Fibroblast of lung (primary cell): ENCODE results near the gene FAM47E. TPM values are rescaled to one million over a fixed set of nuclear protein-coding genes. Genes with fewer than 3 reads are reported as not detected.

Source experiments
- DNase-seq, 2 donors: peaks; one replicate each; pipeline versions ENCODE4 v3.0.0 to v3.0.0-alpha.2; 2010; ENCODE audit warnings: low read depth in 2 of 2
- H2AFZ ChIP-seq: 2 replicates; pipeline ENCODE4 v1.5.1; 2012; ENCODE audit warnings: low read length, control low read depth, inconsistent platforms
- H3K27ac ChIP-seq: 2 replicates; pipeline ENCODE4 v1.5.1; 2011; ENCODE audit warnings: low read length, control low read depth; ENCODE audit not compliant: insufficient read depth
- H3K27me3 ChIP-seq: 2 replicates; pipeline ENCODE4 v1.5.1; 2011; ENCODE audit warnings: mild to moderate bottlenecking, low read length; ENCODE audit not compliant: control insufficient read depth, insufficient read depth
- H3K36me3 ChIP-seq: 2 replicates; pipeline ENCODE4 v1.5.1; 2011; ENCODE audit warnings: low read length; ENCODE audit not compliant: control insufficient read depth, insufficient read depth
- H3K4me1 ChIP-seq: 2 replicates; pipeline ENCODE4 v1.5.1; 2011; ENCODE audit warnings: low read length; ENCODE audit not compliant: control insufficient read depth, insufficient read depth; ENCODE audit errors: extremely low read depth
- H3K4me2 ChIP-seq: 2 replicates; pipeline ENCODE4 v1.5.1; 2011; ENCODE audit warnings: low read length, control low read depth; ENCODE audit not compliant: insufficient read depth; ENCODE audit errors: extremely low read depth
- H3K4me3 ChIP-seq, 4 experiments: fragments of 200-600 bp in 1 of 4; sonication (generic) in 1 of 4; replicated peaks in 1 of 4; 2 replicates each; pipeline ENCODE4 v1.5.1; 2011 to 2016; ENCODE audit warnings: low read length in 4 of 4, low read depth in 3 of 4, mild to moderate bottlenecking in 3 of 4, control low read depth in 2 of 4, inconsistent platforms in 1 of 4, mixed read lengths in 1 of 4; ENCODE audit not compliant: insufficient read depth in 1 of 4; ENCODE audit errors: control extremely low read depth in 1 of 4
- H3K79me2 ChIP-seq: 2 replicates; pipeline ENCODE4 v1.5.1; 2012; ENCODE audit warnings: mild to moderate bottlenecking, low read length, inconsistent platforms; ENCODE audit not compliant: control insufficient read depth, insufficient read depth
- H3K9ac ChIP-seq: 2 replicates; pipeline ENCODE4 v1.5.1; 2011; ENCODE audit warnings: mild to moderate bottlenecking, low read length, control low read depth; ENCODE audit not compliant: insufficient read depth
- H3K9me3 ChIP-seq: 2 replicates; pipeline ENCODE4 v1.5.1; 2012; ENCODE audit warnings: low read depth, low read length; ENCODE audit not compliant: control insufficient read depth, insufficient read depth
- H4K20me1 ChIP-seq: 2 replicates; pipeline ENCODE4 v1.5.1; 2011; ENCODE audit warnings: low read length; ENCODE audit not compliant: control insufficient read depth, insufficient read depth; ENCODE audit errors: extremely low read depth
- EZH2 ChIP-seq: IDR thresholded peaks from 2 replicates; pipeline ENCODE4 v1.5.1; 2012; ENCODE audit warnings: low read length, control low read depth, mild to moderate bottlenecking; ENCODE audit errors: missing control alignments
- polyA plus RNA-seq, 2 donors: library from polyadenylated mRNA; depleted of rRNA in 1 of 2; stranded (reverse) in 1 of 2; unstranded in 1 of 2; fragments of >200 nt; gene quantifications; 2 replicates each; pipeline ENCODE4 v1.2.1, GENCODE V29; 2011 to 2012; ENCODE audit warnings: missing spikeins in 1 of 2
- total RNA-seq: library from RNA; depleted of rRNA; stranded (reverse); fragments of >200 nt; gene quantifications from 2 replicates; pipeline ENCODE4 v1.2.1, GENCODE V29; 2014
- TF ChIP-seq, protein P1 (sequence below), 2 donors: IDR thresholded peaks in 1 of 2; conservative IDR thresholded peaks in 1 of 2; 1 replicate in 1 of 2; 2 replicates in 1 of 2; pipeline ENCODE4 v1.5.1; 2011 to 2012; ENCODE audit warnings: low read length in 2 of 2, control low read depth in 1 of 2, inconsistent platforms in 1 of 2, low read depth in 1 of 2, mild to moderate bottlenecking in 1 of 2

FAM47E gene
- total and polyA plus RNA-seq, 2 donors (not counting 1 experiment from before 2014, with no cell fraction given) = 0.12 to 0.99 TPM

DNA sequence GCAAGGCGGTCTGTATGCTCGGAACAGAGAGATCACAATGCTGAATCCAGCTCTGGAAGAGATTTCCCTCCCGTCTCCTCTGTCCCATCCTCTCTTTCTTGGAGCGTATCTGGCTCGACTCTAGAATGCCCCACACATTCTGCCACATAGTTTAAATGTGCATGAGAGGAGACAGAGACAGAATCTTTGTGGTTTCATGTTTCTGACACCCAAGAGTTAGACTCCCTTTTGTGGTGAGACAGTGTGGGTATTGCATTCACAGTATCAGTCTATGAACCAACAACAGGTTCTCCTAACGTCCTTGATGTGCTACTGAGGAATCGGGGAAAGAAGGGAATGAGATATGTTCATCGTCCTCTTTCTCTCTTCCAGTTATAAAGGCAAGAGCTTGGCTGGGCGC is 25.3 kb downstream of the FAM47E start:
- no peak overlapping the region for H2AFZ ChIP-seq
- H3K27ac ChIP-seq = no peak overlapping the region
- no peaks in the 10 kb centered on the region for H3K79me2 ChIP-seq
- TF ChIP-seq, protein P1, sequence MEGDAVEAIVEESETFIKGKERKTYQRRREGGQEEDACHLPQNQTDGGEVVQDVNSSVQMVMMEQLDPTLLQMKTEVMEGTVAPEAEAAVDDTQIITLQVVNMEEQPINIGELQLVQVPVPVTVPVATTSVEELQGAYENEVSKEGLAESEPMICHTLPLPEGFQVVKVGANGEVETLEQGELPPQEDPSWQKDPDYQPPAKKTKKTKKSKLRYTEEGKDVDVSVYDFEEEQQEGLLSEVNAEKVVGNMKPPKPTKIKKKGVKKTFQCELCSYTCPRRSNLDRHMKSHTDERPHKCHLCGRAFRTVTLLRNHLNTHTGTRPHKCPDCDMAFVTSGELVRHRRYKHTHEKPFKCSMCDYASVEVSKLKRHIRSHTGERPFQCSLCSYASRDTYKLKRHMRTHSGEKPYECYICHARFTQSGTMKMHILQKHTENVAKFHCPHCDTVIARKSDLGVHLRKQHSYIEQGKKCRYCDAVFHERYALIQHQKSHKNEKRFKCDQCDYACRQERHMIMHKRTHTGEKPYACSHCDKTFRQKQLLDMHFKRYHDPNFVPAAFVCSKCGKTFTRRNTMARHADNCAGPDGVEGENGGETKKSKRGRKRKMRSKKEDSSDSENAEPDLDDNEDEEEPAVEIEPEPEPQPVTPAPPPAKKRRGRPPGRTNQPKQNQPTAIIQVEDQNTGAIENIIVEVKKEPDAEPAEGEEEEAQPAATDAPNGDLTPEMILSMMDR (conservative IDR thresholded peaks at IDR 0.05 in 1 of 2, IDR thresholded peaks at IDR 0.05 in 1 of 2; ENCODE audit: low read depth in 1 of 2, low read length in 2 of 2) = no peak
- no peak for TF ChIP-seq EZH2
- DNase-seq = no peak
- no peaks in the 10 kb centered on the region for H3K4me1 ChIP-seq
- H3K9ac ChIP-seq = no peak overlapping the region
- H3K27me3 ChIP-seq = no peaks in the 10 kb centered on the region
- no peaks in the 10 kb centered on the region for H3K9me3 ChIP-seq
- H4K20me1 ChIP-seq = no peaks in the 10 kb centered on the region
- no peak overlapping the region for H3K4me3 ChIP-seq
- H3K36me3 ChIP-seq = no peaks in the 10 kb centered on the region
- H3K4me2 ChIP-seq = no peak overlapping the region

DNA sequence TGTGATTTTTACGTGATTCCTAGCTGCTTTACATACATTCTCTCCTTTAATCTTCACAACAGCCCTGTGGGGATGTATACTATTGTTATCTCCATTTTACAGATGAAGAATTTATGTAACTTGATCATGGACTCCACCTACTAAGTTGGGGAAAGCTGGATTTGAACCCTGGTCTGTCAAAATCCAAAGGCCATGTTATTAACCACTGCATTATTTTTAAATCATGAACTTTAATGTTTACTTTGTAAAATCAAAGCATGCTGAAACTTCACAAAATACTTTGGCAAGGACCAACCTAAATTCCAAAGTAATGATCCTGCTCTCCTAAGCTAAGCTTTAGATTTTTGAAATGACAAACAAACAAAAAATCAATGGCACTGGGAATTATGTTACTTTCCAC is 26.1 kb downstream of the FAM47E start:
- no peak for TF ChIP-seq EZH2
- TF ChIP-seq, protein P1 (conservative IDR thresholded peaks at IDR 0.05 in 1 of 2, IDR thresholded peaks at IDR 0.05 in 1 of 2; ENCODE audit: low read depth in 1 of 2, low read length in 2 of 2) = no peak
- H3K4me2 ChIP-seq = no peak overlapping the region
- H2AFZ ChIP-seq = no peak overlapping the region
- no peak overlapping the region for H3K9ac ChIP-seq
- no peaks in the 10 kb centered on the region for H3K27me3 ChIP-seq
- H3K27ac ChIP-seq = no peak overlapping the region
- H3K4me1 ChIP-seq = no peaks in the 10 kb centered on the region
- no peaks in the 10 kb centered on the region for H3K79me2 ChIP-seq
- H4K20me1 ChIP-seq = no peaks in the 10 kb centered on the region
- no peak overlapping the region for H3K4me3 ChIP-seq
- no peaks in the 10 kb centered on the region for H3K36me3 ChIP-seq
- no peak for DNase-seq
- H3K9me3 ChIP-seq = no peaks in the 10 kb centered on the region

DNA sequence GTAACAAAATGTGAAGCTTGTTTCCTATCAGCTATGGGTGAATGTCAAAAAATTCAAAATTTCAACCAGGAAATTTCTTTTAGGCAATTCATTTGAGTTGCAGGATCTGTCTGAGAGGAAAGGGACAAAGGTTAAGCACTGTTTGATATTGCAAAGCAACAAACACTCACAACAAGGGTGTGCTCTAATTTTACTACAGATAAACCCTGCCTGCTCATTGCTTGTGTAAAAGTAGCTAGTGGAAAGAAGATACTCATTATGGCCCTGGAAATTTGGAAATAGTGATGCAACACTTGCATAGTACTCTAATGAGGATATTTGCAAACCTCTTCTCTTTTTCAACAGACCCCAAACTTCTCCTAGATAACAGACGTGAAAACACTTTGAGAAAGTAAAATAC is 27.1 kb downstream of the FAM47E start:
- Histone ChIP-seq H3K4me3 (no peak overlapping the region), H3K9me3 (no peaks in the 10 kb centered on the region), H3K4me1 (no peaks in the 10 kb centered on the region), H3K4me2 (no peak overlapping the region), H4K20me1 (no peaks in the 10 kb centered on the region), H2AFZ (no peak overlapping the region), H3K9ac (no peak overlapping the region), H3K79me2 (no peaks in the 10 kb centered on the region), H3K36me3 (no peaks in the 10 kb centered on the region), H3K27me3 (no peaks in the 10 kb centered on the region), H3K27ac (no peak overlapping the region)
- no peak for DNase-seq
- TF ChIP-seq EZH2 = no peak
- TF ChIP-seq, protein P1 (conservative IDR thresholded peaks at IDR 0.05 in 1 of 2, IDR thresholded peaks at IDR 0.05 in 1 of 2; ENCODE audit: low read depth in 1 of 2, low read length in 2 of 2) = no peak
